SK-N-SH (cell line): ENCODE data around the gene OBSCN.

Experiments used
- POLR2AphosphoS5 ChIP-seq: IDR thresholded peaks from 2 replicates; pipeline ENCODE4 v1.6.1; 2012; ENCODE audit warnings: low read depth, low read length
- TAF1 ChIP-seq: IDR thresholded peaks from 2 replicates; pipeline ENCODE4 v1.6.1; 2012; ENCODE audit warnings: low read depth, mild to moderate bottlenecking, low read length, moderate library complexity, borderline replicate concordance
- TF ChIP-seq, protein P1 (sequence below): IDR thresholded peaks from 2 replicates; pipeline ENCODE4 v1.6.1; 2012; ENCODE audit warnings: mild to moderate bottlenecking, low read depth, low read length, moderate library complexity

DNA sequence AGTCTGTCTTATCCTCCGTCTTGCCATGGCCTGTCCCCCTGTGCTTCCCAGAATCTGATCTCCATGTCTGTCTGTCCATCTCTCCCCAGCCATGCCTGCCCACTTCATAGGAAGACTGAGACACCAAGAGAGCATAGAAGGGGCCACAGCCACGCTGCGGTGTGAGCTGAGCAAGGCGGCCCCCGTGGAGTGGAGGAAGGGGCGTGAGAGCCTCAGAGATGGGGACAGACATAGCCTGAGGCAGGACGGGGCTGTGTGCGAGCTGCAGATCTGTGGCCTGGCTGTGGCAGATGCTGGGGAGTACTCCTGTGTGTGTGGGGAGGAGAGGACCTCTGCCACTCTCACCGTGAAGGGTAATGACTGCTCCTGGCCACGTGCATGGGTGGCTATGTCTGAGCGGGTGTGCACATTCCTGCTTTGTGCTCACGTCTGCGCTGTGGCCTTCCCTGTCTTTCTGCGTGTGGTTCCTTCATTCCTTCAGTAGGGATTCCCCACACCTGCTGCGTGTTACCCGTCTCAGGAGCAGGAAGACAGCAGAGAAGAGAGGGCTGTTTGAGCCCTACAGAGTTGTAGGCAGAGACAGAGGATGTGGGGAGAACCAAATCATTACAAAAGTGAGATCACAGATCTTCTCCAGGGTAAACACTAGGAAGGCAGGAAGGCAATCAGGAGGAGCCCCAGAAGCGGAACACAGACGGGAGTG lies 80.8 kb downstream of the OBSCN start:
- TF ChIP-seq, protein P1, sequence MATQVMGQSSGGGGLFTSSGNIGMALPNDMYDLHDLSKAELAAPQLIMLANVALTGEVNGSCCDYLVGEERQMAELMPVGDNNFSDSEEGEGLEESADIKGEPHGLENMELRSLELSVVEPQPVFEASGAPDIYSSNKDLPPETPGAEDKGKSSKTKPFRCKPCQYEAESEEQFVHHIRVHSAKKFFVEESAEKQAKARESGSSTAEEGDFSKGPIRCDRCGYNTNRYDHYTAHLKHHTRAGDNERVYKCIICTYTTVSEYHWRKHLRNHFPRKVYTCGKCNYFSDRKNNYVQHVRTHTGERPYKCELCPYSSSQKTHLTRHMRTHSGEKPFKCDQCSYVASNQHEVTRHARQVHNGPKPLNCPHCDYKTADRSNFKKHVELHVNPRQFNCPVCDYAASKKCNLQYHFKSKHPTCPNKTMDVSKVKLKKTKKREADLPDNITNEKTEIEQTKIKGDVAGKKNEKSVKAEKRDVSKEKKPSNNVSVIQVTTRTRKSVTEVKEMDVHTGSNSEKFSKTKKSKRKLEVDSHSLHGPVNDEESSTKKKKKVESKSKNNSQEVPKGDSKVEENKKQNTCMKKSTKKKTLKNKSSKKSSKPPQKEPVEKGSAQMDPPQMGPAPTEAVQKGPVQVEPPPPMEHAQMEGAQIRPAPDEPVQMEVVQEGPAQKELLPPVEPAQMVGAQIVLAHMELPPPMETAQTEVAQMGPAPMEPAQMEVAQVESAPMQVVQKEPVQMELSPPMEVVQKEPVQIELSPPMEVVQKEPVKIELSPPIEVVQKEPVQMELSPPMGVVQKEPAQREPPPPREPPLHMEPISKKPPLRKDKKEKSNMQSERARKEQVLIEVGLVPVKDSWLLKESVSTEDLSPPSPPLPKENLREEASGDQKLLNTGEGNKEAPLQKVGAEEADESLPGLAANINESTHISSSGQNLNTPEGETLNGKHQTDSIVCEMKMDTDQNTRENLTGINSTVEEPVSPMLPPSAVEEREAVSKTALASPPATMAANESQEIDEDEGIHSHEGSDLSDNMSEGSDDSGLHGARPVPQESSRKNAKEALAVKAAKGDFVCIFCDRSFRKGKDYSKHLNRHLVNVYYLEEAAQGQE, result no peak
- no peak for TF ChIP-seq TAF1
- TF ChIP-seq POLR2AphosphoS5, result no peak
